ENCODE results near the gene PAK4.
"Not testable (repeated sequence)": the region's sequence is repeated elsewhere in the genome, so short reads cannot be mapped to it uniquely, and the experiment has no call there.

Gene PAK4

GRCh38 chr19:39207293-39207836, 81.8 kb downstream of the PAK4 start:
- no peak for DNase-seq (ENCODE audit: low spot score)

GRCh38 chr19:39208175-39208795, 82.7 kb downstream of the PAK4 start:
- no peak for DNase-seq (ENCODE audit: low spot score)

DNA sequence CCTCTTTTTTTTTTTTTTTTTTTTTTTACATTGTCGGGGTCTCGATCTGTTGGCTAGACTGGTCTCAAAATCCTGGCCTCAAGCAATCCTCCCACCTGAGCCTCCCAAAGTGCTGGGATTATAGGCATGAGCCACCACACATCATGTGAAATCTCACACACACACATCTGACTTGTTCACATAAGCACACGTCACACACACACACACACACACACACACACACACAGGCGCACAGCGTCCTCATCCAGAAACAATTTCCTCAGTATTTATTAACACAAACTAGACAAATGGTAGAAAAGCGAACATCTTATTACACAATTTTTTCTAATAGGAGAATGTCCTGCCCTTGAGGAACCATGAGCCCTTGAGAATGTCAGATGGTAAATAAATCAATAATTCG, 83.6 kb downstream of the PAK4 start:
- no peak for DNase-seq (ENCODE audit: low spot score)

DNA sequence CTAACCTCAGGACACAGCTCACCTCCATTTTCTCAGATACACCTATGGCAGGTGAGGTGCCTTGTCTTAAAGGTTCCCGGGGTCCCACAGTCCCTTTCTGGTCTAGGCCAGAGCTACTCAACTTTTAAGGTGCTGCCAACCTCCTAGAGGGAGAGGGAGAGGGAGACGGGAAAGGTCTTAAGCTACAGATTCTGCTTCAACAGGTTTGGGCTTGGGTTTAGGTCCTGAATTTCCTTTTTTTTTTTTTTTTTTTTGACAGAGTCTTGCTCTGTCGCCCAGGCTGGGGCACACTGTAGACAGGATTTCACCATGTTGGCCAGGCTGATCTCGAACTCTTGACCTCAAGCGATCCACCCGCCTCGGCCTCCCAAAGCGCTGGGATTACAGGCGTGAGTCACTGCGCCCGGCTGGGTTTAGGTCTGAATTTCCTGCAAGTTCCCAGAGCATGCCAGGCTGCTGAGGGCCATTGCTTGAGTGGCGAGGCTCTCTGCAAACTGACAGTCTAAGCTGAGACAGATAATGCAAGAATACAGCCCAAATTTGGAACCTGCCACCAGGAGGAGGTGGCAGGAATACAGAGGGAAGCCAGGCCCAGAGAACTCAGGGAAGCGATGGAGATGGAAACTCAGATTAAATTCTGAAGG, 86.3 kb downstream of the PAK4 start:
- DNase-seq (ENCODE audit: low spot score), result no peak

GRCh38 chr19:39212375-39212742, 86.8 kb downstream of the PAK4 start:
- DNase-seq (ENCODE audit: low spot score), result peak; percentile 75

GRCh38 chr19:39215323-39215722, 89.7 kb downstream of the PAK4 start:
- DNase-seq (ENCODE audit: low spot score), result not testable (repeated sequence)

DNA sequence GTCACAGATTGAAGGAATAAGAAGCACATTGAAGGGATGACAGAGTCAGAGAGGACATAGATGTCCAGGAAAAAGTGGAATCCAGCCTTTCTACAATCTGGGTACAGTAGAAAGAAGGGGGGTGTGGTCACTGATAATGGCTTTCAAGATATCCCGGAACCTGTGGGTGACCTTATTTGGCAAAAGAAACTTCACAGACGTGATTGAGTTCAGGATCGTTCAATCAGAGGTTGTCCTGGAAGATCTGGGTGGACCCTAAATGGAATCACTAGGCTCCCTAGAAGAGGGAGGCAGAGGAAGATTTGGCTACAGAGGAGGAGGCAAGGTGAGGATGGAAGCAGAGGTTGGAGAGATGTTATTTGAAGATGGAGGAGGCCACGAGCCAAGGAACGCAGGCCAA, 91.5 kb downstream of the PAK4 start:
- no peak for DNase-seq (ENCODE audit: low spot score)

GRCh38 chr19:39218230-39219007, 92.8 kb downstream of the PAK4 start:
- DNase-seq (ENCODE audit: low spot score), result peak; percentile 87

DNA sequence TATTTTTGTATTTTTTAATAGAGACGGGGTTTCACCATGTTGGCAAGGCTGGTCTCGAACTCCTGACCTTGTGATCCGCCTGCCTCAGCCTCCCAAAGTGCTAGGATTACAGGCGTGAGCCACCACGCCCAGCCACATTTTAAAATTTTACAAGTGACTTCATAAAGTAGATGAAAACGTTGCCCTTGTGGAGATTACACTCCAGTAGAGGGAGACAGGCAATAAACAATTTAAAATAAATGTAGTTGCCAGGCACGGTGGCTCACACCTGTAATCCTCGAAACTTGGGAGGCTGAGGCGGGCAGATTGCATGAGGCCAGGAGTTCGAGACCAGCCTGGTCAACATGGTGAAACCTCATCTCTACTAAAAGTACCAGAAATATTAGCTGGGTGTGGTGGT, 93.5 kb downstream of the PAK4 start:
- DNase-seq (ENCODE audit: low spot score), result not testable (repeated sequence)

DNA sequence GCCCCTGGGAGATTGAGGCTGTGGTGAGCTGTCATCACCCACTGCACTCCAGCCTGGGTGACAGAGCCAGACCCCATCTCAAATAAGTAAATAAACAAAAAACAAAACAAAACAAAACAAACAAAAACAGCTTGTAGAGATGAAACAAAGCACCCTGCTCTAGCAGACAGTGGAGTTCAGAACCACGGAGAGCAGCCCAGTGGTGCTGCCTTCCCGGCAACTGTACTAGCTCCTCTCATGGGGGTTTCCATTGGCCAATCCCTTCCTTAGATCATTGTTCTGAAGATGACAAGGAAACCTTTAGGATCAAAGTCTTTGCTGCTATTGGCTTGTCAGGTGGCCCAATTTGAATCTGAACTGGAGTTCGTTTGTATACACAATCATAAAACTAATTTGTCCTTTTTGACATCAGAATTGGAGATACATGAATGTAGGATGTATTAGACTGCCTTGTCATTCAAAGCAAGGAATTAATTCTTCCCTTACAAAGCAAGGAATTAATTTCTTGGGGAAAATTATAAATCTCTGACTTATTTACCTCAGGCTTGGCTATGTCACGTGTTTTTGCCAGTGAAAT, 98.2 kb downstream of the PAK4 start:
- DNase-seq (ENCODE audit: low spot score), result no peak

GRCh38 chr19:39224910-39225309, 99.3 kb downstream of the PAK4 start:
- no peak for DNase-seq (ENCODE audit: low spot score)

Data from D341Med (cell line).